Measurements from ENCODE around the gene SLC38A9.

The SLC38A9 gene

DNA sequence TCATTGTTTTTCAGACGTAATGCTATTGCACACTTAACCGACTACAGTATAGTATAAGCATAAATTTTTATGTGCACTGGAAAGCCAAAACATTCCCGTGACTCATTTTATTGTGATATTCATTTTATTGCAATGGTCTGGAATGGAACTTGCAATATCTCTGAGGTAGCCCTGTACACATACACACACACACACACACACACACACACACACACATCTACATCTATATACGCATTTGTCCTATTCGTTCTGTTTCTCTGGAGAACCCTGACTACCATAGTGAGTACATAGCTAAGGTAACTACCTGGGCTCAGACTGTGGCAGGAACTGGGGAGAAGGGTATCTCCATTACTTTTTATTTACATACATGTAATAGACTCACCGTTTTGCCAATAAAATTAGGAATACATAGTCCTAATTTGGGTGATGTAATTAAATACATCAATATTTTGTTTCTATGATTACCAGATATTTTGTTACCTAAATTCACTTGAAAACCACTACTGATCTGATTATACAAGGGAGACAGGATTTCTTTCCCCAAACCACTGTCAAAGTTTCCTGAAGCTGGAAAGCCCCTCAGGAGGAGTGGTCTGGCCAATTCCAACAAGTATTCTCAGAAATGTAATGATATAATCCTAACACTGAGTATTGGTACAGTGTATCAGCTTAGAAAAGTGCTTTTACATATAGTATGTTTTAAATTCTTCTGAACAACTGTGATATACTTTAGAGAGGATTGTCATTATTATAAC, 103.4 kb downstream of the SLC38A9 start:
- no peak for DNase-seq

DNA sequence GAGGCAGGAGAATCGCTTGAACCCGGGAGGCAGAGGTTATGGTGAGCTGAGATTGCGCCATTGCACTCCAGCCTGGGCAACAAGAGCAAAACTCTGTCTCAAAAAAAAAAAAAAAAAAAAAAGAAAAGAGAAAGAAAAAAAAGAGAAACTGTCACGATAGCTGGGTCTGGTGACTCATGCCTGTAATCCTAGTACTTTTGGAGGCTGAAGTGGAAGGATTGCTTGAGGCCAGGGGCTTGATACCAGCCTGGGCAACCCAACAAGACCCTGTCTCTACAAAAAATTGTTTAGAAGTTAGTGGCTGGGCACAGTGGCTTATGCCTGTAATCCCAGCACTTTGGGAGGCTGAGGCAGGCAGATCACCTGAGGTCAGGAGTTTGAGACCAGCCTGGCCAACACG, 104.8 kb downstream of the SLC38A9 start:
- DNase-seq = peak; percentile 43

DNA sequence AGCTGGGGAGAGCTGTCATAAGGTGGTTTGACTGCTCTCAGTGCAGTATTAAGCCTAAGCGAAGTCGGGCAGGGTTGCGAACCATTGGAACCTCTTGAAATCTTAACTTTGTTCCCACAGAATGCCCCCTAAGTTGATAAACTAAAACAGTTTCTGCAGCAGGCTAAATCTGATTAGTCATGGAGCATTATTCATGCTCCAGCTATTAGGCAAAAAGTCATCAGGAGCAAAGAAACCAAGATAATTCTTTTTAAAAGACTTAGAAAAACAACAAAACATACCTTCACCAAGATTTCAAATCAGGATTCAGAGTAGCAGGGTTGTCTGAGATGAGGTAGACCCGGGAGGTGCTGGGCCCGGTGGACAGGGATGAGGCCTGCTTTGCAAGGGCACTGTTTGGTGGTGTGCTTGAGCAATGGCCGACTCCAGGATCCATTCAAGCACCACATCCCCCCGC, 107.5 kb downstream of the SLC38A9 start:
- DNase-seq = no peak

DNA sequence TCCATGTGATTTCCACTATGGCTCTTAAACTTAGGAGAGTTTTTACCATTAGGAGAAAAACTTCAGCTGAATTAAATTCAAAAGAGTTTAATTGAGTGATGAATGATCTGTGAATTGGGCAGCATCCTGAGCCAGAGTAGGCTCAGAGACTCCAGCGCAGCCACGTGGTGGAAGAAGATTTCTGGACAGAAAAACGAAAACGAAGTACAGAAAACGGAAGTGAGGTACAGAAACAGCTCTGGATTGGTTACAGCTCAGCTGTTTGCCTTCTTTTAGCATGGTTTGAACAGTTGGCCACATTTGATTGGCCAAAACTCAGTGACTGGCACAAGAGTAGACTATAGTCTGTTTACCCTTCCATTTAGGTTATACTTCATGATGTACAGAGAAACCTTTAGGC, 108.2 kb downstream of the SLC38A9 start:
- DNase-seq = no peak

DNA sequence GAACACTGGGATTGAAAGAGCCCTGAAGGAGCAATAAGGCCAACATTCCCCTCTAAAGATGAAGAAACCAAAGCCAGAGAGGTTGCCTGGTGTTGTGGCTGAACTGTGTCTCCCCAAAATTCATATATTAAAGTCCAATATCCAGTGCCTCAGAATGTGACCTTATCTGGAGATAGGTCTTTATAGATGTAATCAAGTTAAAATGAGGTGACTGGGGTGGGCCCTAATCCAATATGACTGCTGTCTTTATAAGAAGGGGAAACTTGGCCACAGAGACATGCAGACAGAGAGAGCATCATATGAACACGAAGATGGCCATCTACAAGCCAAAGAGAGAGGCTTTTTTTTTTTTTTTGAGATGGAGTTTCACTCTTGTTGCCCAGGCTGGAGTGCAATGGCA, 110.5 kb downstream of the SLC38A9 start:
- DNase-seq = no peak

DNA sequence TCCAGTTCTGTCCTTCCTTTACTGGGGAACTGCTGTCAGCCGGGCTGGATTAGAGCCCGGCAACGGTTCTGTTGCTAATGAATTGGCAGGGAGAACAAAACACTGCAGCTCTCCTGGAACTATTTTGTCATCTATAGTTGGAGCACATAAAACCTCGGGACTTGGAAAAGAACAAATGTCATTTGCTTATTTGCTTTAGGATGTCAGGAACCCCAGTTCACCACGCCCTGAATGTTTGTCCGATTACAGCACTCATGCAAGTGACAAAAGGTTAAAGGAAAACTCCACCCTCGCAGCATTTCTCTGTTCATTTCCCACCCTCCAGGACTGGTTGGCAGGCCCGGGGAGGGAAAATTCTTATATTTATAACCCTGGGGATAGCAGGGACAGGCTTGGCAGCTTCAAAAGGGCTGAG, 110.9 kb downstream of the SLC38A9 start:
- peak; percentile 11 for DNase-seq

DNA sequence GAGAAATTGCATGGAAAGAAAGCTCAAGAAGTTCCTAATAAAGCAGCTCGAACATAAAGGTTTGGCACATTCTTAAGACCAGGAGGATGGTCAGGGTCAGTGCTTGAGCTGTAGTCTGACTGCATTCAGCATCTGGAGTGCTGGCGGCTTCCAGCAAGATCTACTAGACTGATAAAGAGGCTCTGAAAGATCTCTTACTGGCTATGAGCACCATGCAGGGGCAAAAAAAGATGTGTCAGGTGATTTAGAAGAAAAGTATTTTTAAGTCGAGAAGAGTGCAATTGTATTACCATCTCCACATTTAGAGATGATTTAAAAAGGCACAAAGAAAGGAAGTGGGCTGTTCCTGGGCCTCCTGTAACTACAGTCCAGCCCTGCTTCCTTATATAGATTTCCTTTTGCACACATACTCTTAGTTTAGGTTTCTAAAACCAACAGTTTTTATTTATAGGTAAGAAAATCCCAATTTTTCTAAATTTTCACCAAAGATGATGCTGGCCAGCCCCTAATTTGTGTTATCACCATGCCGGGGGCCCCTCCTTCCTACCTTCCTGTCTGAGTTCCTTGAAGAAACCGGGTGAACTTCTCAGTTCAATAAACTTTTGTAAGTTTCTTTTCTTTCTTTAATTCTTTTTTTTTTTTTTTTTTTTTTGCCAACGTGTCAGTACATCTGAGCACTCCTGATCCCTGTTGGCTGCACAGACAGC, 111.5 kb downstream of the SLC38A9 start:
- no peak for DNase-seq

DNA sequence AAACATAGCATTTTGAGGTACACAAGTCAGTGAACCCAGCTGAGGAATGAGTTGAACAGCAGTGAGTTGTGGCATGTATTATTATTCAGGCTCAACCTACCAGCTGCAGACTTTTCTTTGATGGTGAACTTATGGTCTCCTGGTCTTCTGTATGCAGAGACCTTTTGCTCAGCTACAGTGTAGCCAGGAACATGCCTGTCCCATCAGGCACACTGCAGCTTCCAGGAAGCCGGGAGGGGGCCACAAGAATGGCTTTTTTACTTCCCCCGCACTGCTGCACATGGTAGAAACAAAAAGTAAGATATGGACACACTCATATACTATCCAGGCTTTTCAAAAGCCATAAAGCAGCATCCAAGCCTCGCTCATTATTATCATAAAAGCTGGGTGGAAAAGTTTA, 112.0 kb downstream of the SLC38A9 start:
- DNase-seq = no peak

DNA sequence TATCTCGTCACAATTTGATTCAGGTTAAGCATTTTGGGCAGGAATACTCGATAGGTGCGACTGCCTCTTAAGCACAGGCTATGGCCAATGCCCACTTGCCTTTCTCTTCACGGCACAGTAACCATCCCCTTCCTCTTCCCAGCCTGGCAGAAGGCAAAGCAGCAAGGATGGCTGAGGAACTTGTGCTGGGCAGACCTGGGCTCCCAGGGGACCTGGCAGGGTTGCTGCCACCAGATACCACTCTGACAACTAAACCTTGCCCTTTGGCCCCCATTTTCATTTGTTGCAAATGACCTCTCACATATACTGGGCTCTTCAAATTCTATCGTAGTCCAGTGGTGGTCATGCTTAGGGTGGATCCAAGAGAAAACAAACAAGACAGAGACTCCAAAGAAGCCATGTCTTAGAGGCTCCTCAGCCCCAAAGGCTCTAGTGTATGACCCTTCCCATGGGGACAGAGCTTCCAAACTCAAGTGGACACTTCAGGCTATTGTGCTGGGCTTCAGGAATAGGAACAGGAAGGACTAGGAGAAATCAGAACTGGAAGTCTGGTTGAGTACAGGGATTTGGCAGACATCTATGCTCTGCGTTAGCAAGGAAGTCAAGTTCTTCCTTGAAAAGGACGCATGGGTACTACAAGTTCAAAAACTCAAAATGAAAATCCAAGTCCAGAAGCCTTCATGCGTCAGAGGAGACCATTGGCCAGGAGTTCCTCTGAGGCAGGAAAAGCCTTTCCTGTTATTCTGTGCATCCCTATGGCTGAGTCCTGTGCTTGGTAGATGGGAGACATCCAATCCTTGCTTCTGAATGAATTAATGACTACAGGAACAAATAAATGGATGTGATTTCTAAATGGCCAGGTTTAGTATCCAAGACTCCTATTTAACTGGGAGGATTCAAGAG, 112.7 kb downstream of the SLC38A9 start:
- no peak for DNase-seq

DNA sequence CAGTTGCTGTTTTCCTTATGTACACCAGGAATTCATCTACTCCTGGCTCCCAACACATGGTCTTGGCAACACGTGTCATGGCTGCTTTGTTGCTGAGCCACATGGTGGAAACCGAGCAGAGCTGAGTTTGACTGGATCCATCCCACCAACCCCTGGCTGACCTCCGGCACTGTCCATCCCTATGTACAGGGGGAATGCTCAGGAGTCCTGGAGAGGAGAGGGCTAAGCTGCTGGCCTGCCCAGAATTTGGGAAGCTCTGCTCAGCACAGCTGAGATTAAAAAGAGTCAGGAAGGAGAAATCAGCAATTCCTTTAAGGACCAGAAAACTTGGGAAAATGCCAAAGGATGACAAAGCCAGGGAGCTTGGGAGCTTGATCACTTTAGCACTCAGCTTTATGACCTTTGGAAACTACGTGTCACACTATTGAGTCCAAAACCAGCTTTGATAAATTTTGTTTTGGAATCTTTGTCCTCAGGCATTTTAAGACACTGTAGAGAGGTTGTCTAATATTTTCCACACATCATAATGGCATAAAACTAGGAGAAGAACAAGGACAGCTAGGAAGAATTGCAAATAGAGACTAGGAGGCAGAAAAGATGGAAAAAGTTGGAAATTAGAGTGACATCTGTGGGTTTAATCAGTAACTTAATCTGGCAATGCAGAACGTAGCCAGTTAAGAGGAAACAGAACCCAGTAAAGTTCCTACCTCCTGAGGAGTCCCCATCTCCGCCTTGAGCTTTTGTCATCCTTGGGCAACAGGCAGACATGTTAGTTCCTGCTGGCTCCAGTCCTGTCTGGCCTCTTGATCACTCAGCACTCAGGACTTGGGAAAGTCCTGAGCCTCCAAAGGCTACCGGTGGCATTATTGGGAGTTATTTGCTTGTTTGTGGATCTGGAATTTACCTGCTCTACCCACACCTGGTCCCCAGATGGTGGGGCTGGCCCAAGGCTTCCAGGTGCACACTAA, 114.8 kb downstream of the SLC38A9 start:
- DNase-seq = peak; percentile 76

DNA sequence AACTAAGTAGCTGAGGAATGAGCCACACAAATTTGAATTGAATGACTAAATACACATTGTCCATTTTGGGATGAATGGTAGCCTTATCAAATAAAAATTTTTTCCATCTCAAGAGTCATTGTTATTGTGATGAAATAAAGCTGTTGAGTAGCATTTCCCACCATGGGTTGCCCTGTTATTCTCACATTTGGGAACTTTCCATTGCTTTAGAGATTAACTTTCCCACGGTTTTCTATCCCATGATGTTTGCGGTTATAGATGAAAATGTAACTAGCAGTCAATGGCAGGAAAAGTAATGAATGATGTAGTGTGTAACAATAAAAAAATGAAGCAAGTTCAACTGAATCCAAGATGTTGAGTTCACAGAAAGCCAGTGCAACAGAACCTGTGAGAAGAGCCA, 117.5 kb downstream of the SLC38A9 start:
- no peak for DNase-seq

DNA sequence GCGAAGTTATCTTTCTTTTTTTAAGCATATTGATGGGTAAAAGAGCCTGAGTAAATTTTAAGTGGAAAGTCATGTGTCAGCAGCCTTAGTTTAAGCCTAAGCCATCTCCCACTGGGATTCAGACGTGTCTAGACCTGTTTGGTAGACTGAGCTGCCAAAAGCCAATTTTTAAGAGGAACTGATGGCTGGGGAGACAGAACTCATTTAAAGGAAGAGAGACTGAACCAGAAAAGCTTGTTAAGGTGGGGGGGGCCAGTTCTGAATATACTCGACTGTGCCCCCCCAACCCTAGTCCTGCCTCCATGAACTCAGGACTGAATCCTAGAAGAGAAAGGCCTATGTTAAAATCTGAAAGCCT, 119.0 kb downstream of the SLC38A9 start:
- DNase-seq = no peak

DNA sequence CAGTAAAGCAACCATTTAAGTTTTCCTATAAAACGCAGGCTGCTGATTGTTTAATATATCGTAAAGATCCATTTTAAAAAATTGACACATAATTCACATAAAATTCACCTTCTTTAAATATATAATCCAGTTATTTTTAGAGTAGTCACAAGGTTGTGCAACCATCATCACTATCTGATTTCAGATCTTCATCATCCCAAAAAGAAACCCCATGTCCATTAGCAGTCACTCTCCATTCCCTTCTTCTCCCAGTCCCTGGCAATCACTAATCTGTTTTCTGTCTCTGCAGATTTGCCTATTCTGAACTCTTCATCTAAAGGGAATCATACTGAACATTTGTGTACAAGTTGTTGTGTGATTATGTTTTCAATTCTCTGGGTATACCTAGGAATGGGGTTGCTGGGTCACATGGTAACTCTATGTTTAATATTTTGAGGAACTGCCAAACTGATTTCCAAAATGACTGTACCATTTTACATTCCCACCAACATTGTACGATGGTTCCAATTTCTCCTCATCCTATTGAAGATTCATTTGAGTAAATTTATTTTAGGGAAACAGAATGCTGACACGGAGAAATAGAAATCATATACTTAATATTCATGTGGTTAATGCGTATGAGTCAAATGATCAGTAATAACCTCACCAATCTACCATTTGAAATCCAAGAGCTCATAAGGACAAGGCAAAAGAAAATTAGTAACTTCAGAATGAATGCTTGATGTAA, 119.6 kb downstream of the SLC38A9 start:
- no peak for DNase-seq

DNA sequence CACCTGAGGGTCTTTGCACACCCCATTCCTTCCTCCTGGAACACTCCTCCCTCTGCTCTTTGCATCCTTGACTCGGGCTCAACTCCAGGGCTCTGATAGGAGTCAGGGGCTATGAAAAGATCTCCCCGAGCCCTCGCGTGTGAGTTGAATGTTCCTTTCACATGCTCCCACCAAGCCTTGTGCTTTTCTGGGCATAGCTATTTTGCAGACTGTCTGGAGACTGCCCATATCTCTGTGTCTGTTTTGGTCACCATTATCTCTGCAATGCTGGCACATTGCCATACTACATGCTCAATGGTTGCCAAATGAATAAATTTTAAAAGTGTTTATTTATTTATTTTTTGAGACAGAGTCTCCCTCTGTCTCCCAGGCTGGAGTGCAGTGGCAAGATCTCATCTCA, 120.4 kb downstream of the SLC38A9 start:
- no peak for DNase-seq

DNA sequence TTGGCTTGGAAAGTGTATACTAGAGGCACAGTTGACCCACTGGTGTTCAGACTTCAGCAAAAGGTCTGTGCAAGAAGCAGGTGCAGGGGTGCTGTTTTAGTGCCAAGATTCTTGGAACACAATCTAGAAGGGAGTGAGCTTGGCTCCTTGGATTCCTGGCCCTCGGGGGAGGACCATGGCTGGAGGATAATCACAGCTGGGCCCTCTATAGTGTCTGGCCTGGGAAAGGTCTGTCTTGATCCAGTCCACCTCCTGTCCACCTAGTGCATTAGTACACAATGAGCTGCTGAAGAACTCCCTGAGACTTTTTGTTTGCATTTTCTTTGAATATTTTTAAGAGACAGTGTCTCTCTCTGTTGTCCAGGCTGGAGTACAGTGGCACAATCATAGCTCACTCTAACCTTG, 126.9 kb downstream of the SLC38A9 start:
- no peak for DNase-seq

DNA sequence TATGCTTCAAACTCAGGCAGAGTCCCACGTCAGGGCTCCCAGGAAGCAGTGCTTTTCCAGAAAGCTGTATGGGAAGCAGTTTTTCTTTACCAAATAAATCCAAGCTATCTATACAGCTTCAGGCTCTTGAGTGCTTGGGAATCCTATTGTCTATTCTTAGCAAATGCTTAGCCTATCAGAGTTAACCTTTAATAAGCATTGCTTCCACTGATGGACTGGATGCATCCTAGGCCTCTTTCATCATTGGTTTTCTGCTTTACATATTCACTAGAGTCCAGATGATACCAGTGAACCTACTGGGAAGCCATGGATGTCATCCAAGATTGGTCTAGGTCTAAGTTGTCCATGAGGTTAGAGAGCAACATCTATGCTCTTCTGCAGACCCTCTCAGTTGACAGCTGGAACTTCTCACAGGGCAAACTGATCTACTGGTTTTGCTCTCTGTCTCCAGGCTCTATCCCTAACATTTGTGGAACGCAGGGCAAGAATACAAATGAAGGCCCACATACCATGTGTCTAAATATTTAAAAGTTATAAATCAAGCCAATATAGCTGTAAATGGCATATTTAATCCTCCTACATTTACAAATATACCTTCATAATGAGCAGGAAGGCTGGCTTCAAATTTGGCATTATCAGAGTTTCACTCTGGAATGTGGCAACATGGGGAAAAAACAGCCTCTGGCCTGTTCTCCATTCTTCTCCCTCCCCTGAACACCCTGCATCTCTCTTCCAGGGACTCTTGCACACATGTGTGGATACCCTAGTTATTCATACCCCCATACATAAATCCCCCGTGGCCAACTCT, 127.5 kb downstream of the SLC38A9 start:
- no peak for DNase-seq

DNA sequence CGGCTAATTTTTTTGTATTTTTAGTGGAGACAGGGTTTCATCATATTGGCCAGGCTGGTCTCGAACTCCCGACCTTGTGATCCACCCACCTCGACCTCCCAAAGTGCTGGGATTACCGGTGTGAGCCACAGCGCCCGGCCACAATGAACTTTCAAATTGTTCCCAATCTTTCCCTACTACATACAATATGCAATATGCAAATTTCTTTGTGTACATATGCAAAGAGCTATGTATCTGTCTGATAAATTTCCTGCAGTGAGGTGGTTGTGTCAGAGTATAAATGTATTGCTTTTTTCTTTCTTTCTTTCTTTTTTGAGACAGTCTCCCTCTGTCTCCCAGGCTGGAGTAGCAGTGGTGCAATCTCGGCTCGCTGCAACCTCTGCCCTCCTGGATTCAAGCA, 128.5 kb downstream of the SLC38A9 start:
- DNase-seq = no peak

DNA sequence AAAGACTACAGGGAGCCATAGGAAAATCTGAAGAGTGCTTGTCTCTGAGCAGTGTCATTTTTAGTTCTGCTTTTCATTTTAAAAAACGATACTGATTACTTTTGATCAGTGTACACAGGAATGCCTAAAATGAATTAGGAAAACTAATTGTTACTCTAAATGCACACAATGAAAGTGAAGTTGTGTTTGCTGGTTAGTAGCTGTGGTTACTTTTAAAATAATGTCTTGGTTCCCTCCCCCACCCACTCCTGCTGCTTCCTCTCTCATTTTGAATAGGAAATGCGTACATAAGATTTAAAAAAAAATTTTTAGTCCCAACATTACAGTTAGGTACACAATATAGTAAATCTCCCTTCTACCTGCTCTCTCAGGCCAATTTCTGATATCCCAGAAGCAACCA, 129.9 kb downstream of the SLC38A9 start:
- no peak for DNase-seq

DNA sequence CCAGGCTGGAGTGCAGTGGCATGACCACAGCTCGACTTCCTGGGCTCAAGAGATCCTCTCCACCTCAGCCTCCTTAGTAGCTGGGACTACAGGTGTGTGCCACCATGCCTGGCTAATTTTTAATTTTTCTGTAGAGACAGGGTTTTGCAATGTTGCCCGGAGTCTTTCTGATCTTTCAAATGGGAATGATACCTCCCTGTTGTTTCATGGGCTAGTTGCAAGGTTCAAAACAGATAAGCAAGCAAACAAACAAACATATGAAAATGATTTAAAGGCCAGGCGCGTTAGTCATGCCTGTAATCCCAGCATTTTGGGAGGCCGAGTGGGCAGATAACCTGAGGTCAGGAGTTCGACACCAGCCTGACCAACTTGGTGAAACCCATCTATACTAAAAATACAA, 132.1 kb downstream of the SLC38A9 start:
- no peak for DNase-seq

DNA sequence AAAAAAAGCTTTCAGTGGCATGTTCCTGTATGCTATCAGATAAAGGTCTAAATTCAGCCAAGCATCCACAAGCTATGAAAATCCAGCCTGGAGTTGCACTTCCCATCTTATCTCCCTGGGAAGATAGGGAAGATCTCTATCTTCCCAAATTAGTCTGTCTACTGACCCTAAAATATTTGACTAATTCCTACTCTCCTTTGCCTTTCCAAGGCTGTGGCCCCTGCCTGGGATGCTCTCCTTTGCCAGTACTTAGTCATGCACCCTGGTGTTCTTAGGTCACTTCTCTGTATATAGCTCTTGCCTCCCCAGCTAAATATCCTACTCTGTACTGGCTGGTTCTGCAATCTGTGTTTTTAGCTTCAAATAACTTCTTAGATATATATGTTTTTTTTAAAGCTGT, 133.4 kb downstream of the SLC38A9 start:
- DNase-seq = no peak
